HepG2 (cell line): ENCODE measurements around the gene PFAS. TPM values are rescaled to one million over a fixed set of nuclear protein-coding genes. Genes with fewer than 3 reads are reported as not detected.
A peak's percentile ranks its signal among the peaks of the same experiment; 100 is the strongest.

Experiments
- IRF2 ChIP-seq: IDR thresholded peaks from 2 replicates; pipeline ENCODE4 v1.6.1; 2018; ENCODE audit warnings: missing genetic modification reagents, missing compliant biosample characterization
- LRRFIP1 ChIP-seq: sonication (generic); formaldehyde crosslinking; conservative IDR thresholded peaks from 2 replicates; pipeline ENCODE4 v1.4.0; 2020; ENCODE audit warnings: missing genetic modification reagents
- ZGPAT ChIP-seq: IDR thresholded peaks from 2 replicates; pipeline ENCODE4 v1.6.1; 2016; ENCODE audit warnings: mild to moderate bottlenecking
- ZNF567 ChIP-seq: sonication (generic); formaldehyde crosslinking; IDR thresholded peaks from 2 replicates; pipeline ENCODE4 v1.8.1; 2023; ENCODE audit warnings: mild to moderate bottlenecking, missing genetic modification reagents, borderline replicate concordance
- ZNF574 ChIP-seq: sonication (generic); formaldehyde crosslinking; IDR thresholded peaks from 2 replicates; pipeline ENCODE4 v1.4.0; 2020; ENCODE audit warnings: missing genetic modification reagents
- ZNF770 ChIP-seq: sonication (generic); formaldehyde crosslinking; IDR thresholded peaks from 2 replicates; pipeline ENCODE4 v1.5.0; 2020; ENCODE audit warnings: mild to moderate bottlenecking, missing genetic modification reagents
- polyA plus RNA-seq, 8 experiments: library from polyadenylated mRNA; depleted of rRNA in 3 of 8; stranded (reverse) in 7 of 8; unstranded in 1 of 8; fragments of >200 nt; fragmentation: Illumina TruSeq in 4 of 8; extraction: Trizol in 4 of 8; gene quantifications; 2 replicates each; pipeline versions ENCODE4 v1.2.1 to v1.2.3, GENCODE V29; 2011 to 2016; ENCODE audit warnings: low read depth in 4 of 8, missing spikeins in 1 of 8, mixed read lengths in 1 of 8; ENCODE audit not compliant: insufficient read depth in 1 of 8
- total RNA-seq, 5 experiments: library from RNA; depleted of rRNA; stranded (reverse); fragments of >200 nt; fragmentation: Illumina TruSeq; extraction: Trizol; gene quantifications; 2 replicates each; pipeline ENCODE4 v1.2.3, GENCODE V29; 2016; ENCODE audit warnings: low read depth in 1 of 5
- TF ChIP-seq, protein P1 (sequence below): sonication (generic); formaldehyde crosslinking; IDR thresholded peaks from 2 replicates; pipeline ENCODE4 v1.9.0; 2021; ENCODE audit warnings: missing genetic modification reagents, borderline replicate concordance
- TF ChIP-seq, protein P2 (sequence below): sonication (generic); formaldehyde crosslinking; IDR thresholded peaks from 2 replicates; pipeline ENCODE4 v1.8.1; 2022; ENCODE audit warnings: low read depth, mild to moderate bottlenecking, missing genetic modification reagents
- TF ChIP-seq, protein P3 (sequence below): sonication (generic); formaldehyde crosslinking; IDR thresholded peaks from 2 replicates; pipeline ENCODE4 v1.4.0; 2020; ENCODE audit warnings: missing genetic modification reagents, borderline replicate concordance

The PFAS gene
- total and polyA plus RNA-seq, 2 of the 13 experiments (the other 11 are each of a cell fraction or from before 2014, with no cell fraction given) = 49.4 to 58.2 TPM

DNA sequence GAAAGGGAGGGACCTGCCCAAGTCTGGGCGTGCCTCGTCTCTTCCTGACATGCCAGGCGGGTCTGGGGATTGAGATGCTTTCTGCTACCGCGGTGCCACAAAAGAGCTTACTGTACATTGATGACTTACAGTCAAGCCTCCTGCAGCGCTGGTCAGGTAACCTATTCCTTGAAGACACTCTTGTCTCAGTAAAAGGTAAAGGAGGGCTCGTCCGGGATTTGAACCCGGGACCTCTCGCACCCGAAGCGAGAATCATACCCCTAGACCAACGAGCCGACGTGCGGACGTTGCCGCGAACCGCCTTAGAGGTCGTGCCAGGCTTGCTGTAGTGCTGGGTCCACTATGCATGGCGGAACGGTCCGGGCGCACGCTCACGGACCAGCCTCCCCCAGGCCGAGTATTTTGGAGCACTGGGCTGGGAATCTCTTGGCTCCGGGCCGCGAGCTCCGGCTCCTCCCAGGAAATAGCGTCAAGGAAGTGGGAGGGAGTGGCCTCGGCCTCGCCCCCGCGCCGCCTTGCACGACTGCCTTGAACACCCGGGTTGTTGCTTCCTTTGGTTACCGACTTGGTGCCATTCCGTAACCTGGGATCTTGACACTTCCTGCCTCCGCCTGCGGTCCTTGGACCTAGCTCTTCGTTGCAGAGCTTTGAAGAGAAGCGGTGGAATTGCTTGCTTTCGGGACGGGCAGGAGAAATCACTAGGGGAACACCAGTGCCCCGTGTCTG is 26.3 kb upstream of the PFAS start (continued):
- peak; percentile 64; the same call in 1 of the 2 replicates for TF ChIP-seq ZNF574 (CRISPR knock-in tag)
- TF ChIP-seq, protein P1, sequence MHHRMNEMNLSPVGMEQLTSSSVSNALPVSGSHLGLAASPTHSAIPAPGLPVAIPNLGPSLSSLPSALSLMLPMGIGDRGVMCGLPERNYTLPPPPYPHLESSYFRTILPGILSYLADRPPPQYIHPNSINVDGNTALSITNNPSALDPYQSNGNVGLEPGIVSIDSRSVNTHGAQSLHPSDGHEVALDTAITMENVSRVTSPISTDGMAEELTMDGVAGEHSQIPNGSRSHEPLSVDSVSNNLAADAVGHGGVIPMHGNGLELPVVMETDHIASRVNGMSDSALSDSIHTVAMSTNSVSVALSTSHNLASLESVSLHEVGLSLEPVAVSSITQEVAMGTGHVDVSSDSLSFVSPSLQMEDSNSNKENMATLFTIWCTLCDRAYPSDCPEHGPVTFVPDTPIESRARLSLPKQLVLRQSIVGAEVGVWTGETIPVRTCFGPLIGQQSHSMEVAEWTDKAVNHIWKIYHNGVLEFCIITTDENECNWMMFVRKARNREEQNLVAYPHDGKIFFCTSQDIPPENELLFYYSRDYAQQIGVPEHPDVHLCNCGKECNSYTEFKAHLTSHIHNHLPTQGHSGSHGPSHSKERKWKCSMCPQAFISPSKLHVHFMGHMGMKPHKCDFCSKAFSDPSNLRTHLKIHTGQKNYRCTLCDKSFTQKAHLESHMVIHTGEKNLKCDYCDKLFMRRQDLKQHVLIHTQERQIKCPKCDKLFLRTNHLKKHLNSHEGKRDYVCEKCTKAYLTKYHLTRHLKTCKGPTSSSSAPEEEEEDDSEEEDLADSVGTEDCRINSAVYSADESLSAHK (CRISPR knock-in tag) = no peak
- TF ChIP-seq ZGPAT = peak; percentile 76
- no peak for TF ChIP-seq LRRFIP1 (CRISPR knock-in tag)
- TF ChIP-seq, protein P2, sequence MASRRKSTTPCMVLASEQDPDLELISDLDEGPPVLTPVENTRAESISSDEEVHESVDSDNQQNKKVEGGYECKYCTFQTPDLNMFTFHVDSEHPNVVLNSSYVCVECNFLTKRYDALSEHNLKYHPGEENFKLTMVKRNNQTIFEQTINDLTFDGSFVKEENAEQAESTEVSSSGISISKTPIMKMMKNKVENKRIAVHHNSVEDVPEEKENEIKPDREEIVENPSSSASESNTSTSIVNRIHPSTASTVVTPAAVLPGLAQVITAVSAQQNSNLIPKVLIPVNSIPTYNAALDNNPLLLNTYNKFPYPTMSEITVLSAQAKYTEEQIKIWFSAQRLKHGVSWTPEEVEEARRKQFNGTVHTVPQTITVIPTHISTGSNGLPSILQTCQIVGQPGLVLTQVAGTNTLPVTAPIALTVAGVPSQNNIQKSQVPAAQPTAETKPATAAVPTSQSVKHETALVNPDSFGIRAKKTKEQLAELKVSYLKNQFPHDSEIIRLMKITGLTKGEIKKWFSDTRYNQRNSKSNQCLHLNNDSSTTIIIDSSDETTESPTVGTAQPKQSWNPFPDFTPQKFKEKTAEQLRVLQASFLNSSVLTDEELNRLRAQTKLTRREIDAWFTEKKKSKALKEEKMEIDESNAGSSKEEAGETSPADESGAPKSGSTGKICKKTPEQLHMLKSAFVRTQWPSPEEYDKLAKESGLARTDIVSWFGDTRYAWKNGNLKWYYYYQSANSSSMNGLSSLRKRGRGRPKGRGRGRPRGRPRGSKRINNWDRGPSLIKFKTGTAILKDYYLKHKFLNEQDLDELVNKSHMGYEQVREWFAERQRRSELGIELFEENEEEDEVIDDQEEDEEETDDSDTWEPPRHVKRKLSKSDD (CRISPR knock-in tag) = peak; percentile 82; the same call in 1 of the 2 replicates
- peak; percentile 37; the same call in 1 of the 2 replicates for TF ChIP-seq ZNF567
- TF ChIP-seq IRF2 (CRISPR knock-in tag) = peak; percentile 68; the same call in 1 of the 2 replicates
- TF ChIP-seq, protein P3, sequence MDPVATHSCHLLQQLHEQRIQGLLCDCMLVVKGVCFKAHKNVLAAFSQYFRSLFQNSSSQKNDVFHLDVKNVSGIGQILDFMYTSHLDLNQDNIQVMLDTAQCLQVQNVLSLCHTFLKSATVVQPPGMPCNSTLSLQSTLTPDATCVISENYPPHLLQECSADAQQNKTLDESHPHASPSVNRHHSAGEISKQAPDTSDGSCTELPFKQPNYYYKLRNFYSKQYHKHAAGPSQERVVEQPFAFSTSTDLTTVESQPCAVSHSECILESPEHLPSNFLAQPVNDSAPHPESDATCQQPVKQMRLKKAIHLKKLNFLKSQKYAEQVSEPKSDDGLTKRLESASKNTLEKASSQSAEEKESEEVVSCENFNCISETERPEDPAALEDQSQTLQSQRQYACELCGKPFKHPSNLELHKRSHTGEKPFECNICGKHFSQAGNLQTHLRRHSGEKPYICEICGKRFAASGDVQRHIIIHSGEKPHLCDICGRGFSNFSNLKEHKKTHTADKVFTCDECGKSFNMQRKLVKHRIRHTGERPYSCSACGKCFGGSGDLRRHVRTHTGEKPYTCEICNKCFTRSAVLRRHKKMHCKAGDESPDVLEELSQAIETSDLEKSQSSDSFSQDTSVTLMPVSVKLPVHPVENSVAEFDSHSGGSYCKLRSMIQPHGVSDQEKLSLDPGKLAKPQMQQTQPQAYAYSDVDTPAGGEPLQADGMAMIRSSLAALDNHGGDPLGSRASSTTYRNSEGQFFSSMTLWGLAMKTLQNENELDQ (CRISPR knock-in tag) = no peak
- TF ChIP-seq ZNF770 (CRISPR knock-in tag) = peak; percentile 80
